HepG2 (cell line): ENCODE data around the gene VPS9D1. TPM values are rescaled to one million over a fixed set of nuclear protein-coding genes. Genes with fewer than 3 reads are reported as not detected.

ENCODE experiments used
- ATAC-seq: fragments of 200-7000 bp; cut with Tn5 transposase; 3 replicates; pipeline ENCODE4 v1.9.1; 2020; ENCODE audit warnings: mild to moderate bottlenecking, moderate library complexity
- BruUV-seq: library from RNA; stranded (reverse); fragments of 400-500 nt; replicated peaks from 2 replicates; lab custom pipeline; 2021; lab: Mats Ljungman, UMichigan
- CTCF ChIA-PET: fragments of 300-600 bp; formaldehyde crosslinking; extraction: SDS; loops from one replicate; lab custom pipeline; 2021; ENCODE audit warnings: low total read pairs, inconsistent platforms, low intra/inter-chr PET ratio; lab: Yijun Ruan, JAX
- POLR2A ChIA-PET: fragments of 350-600 bp; sonication (Branson Sonifier 250); formaldehyde crosslinking; loops from one replicate; lab custom pipeline; 2020; ENCODE audit warnings: antibody characterized with exemption, inconsistent platforms; lab: Yijun Ruan, JAX
- DNase-seq: peaks from one replicate; pipeline ENCODE4 v3.0.0-alpha.2; 2015; ENCODE audit warnings: low spot score
- FAIRE-seq: peaks from 3 replicates; lab custom pipeline; 2011; peaks lifted over from hg19 to GRCh38; lab: Jason Lieb, UNC
- H2AFZ ChIP-seq: one replicate; pipeline ENCODE4 v1.6.1; 2011; ENCODE audit warnings: low read length, inconsistent platforms
- H3K27ac ChIP-seq: fragments of 300-600 bp; 3 replicates; pipeline ENCODE4 v1.8.0; 2011; ENCODE audit warnings: mixed run types, mild to moderate bottlenecking, mixed read lengths, low read length, inconsistent platforms; ENCODE audit not compliant: insufficient read depth; ENCODE audit errors: extremely low read length
- H3K27me3 ChIP-seq, 2 experiments: fragments of 200-600 bp in 1 of 2; 2 replicates in 1 of 2; 3 replicates in 1 of 2; pipeline versions ENCODE4 v1.6.0 to v1.8.0; 2011; ENCODE audit warnings: low read length in 2 of 2, mild to moderate bottlenecking in 2 of 2, moderate library complexity in 2 of 2, inconsistent platforms in 1 of 2; ENCODE audit not compliant: insufficient read depth in 2 of 2, control insufficient read depth in 1 of 2
- H3K36me3 ChIP-seq, 2 experiments: fragments of 200-600 bp in 1 of 2; replicated peaks in 1 of 2; 2 replicates in 1 of 2; 3 replicates in 1 of 2; pipeline versions ENCODE4 v1.5.1 to v1.8.0; 2011; ENCODE audit warnings: low read length in 2 of 2, inconsistent platforms in 1 of 2; ENCODE audit not compliant: insufficient read depth in 2 of 2, control insufficient read depth in 1 of 2
- H3K4me1 ChIP-seq: 2 replicates; pipeline ENCODE4 v1.5.1; 2012; ENCODE audit warnings: low read length, inconsistent platforms; ENCODE audit not compliant: insufficient read depth
- H3K4me2 ChIP-seq: 2 replicates; pipeline ENCODE4 v1.6.0; 2011; ENCODE audit warnings: low read depth, low read length, inconsistent platforms
- H3K4me3 ChIP-seq, 3 experiments: fragments of 200-600 bp in 1 of 3; sonication (generic), shearing (Covaris generic) in 1 of 3; replicated peaks in 1 of 3; 2 replicates each; pipeline ENCODE4 v1.5.1; 2011 to 2016; ENCODE audit warnings: low read length in 3 of 3, inconsistent platforms in 2 of 3, low read depth in 2 of 3, mild to moderate bottlenecking in 2 of 3, control low read depth in 1 of 3, mixed read lengths in 1 of 3; ENCODE audit not compliant: insufficient read depth in 1 of 3
- H3K79me2 ChIP-seq: one replicate; pipeline ENCODE4 v1.6.1; 2011; ENCODE audit warnings: low read length, inconsistent platforms; ENCODE audit not compliant: insufficient read depth
- H3K9ac ChIP-seq: 2 replicates; pipeline ENCODE4 v1.6.0; 2011; ENCODE audit warnings: mild to moderate bottlenecking, low read depth, low read length, inconsistent platforms; ENCODE audit not compliant: insufficient read depth
- H3K9me3 ChIP-seq: 2 replicates; pipeline ENCODE4 v1.5.1; 2012; ENCODE audit warnings: mild to moderate bottlenecking, low read length
- H4K20me1 ChIP-seq: 2 replicates; pipeline ENCODE4 v1.6.0; 2011; ENCODE audit warnings: inconsistent platforms, mild to moderate bottlenecking, low read length, moderate library complexity; ENCODE audit not compliant: insufficient read depth
- AHR ChIP-seq: IDR thresholded peaks from 2 replicates; pipeline ENCODE4 v1.6.1; 2018; ENCODE audit warnings: missing genetic modification reagents, missing compliant biosample characterization
- JARID2 ChIP-seq: sonication (generic); formaldehyde crosslinking; IDR thresholded peaks from 2 replicates; pipeline ENCODE4 v1.8.1; 2023; ENCODE audit warnings: missing genetic modification reagents, inconsistent platforms; ENCODE audit not compliant: insufficient replicate concordance
- POGZ ChIP-seq: sonication (generic); formaldehyde crosslinking; IDR thresholded peaks from 2 replicates; pipeline ENCODE4 v1.4.0; 2020; ENCODE audit warnings: mild to moderate bottlenecking, missing genetic modification reagents
- SALL1 ChIP-seq: sonication (generic); formaldehyde crosslinking; IDR thresholded peaks from 2 replicates; pipeline ENCODE4 v1.8.0; 2022; ENCODE audit warnings: mild to moderate bottlenecking, missing genetic modification reagents
- ZBTB38 ChIP-seq: sonication (generic); formaldehyde crosslinking; IDR thresholded peaks from 2 replicates; pipeline ENCODE4 v1.5.1; 2020; ENCODE audit warnings: mild to moderate bottlenecking, missing genetic modification reagents
- ZNF687 ChIP-seq: sonication (generic); formaldehyde crosslinking; IDR thresholded peaks from 2 replicates; pipeline ENCODE4 v1.5.1; 2020; ENCODE audit warnings: mild to moderate bottlenecking, missing genetic modification reagents, moderate library complexity
- WGBS: methylation state at CpG from one replicate; pipeline ENCODE4 v1.1.6; 2017; ENCODE audit warnings: low lambda C conversion rate; 5-methylcytosine and 5-hydroxymethylcytosine counted together
- in situ Hi-C: cut with HindIII; loops from 2 replicates; pipeline ENCODE4 v1.10.0; 2017; ENCODE audit warnings: low pct_unique_long_range_greater_than_20kb; ENCODE audit not compliant: extremely low pct_ligation_motif_present
- intact Hi-C: fragments of 100-400 bp; cut with micrococcal nuclease; formaldehyde crosslinking; loops from one replicate; pipeline ENCODE4 v1.10.0; 2022; ENCODE audit not compliant: unreplicated experiment
- polyA plus RNA-seq, 8 experiments: library from polyadenylated mRNA; depleted of rRNA in 3 of 8; stranded (reverse) in 7 of 8; unstranded in 1 of 8; fragments of >200 nt; fragmentation: Illumina TruSeq in 4 of 8; extraction: Trizol in 4 of 8; gene quantifications; 2 replicates each; pipeline versions ENCODE4 v1.2.1 to v1.2.3, GENCODE V29; 2011 to 2016; ENCODE audit warnings: low read depth in 4 of 8, missing spikeins in 1 of 8, mixed read lengths in 1 of 8; ENCODE audit not compliant: insufficient read depth in 1 of 8
- total RNA-seq, 5 experiments: library from RNA; depleted of rRNA; stranded (reverse); fragments of >200 nt; fragmentation: Illumina TruSeq; extraction: Trizol; gene quantifications; 2 replicates each; pipeline ENCODE4 v1.2.3, GENCODE V29; 2016; ENCODE audit warnings: low read depth in 1 of 5

The VPS9D1 gene
- total and polyA plus RNA-seq, 2 of the 13 experiments (the other 11 are each of a cell fraction or from before 2014, with no cell fraction given), result 10.1 to 13.2 TPM

DNA sequence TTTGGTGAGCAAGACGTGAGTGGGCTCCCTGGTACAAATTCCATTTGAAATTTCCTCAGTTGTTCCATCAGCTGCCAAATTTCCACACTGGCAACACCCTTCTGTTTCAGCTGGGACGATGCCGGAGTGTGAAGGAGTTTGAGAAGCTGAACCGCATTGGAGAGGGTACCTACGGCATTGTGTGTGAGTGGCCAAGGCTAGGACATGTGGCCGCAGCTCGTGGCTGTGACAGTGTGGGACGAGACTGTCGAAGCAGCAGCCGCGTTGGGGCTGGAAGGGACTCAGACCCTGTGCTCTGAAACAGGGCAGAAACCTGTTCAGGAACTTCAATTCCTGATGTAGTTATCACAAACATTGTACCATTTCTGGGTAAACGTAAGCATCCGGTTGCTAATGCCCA, 31.6 kb downstream of the VPS9D1 start:
- H3K9ac ChIP-seq, result no peak overlapping the region
- DNase-seq, result no peak
- no peaks in the 10 kb centered on the region for H4K20me1 ChIP-seq
- in situ Hi-C loops, result no loop called here
- WGBS, result 95% methylated on average over 13 of the region's 13 CpGs
- no peak overlapping the region for H3K27ac ChIP-seq
- H3K4me2 ChIP-seq, result no peak overlapping the region
- CTCF ChIA-PET, result no interaction called here
- no peak overlapping the region for H3K4me3 ChIP-seq
- TF ChIP-seq JARID2 (peak; percentile 37), POGZ (no peak), ZBTB38 (0 out of 2 replicates have a peak, but pooled peaks have one; percentile 40), SALL1 (CRISPR knock-in tag) (peak; percentile 24; the same call in 1 of the 2 replicates), AHR (peak; percentile 24; the same call in 1 of the 2 replicates), ZNF687 (CRISPR knock-in tag) (peak; percentile 36)
- TF ChIP-seq, all 625 proteins: peak for 5
- peaks cover 15% of the 10 kb centered on the region for H3K9me3 ChIP-seq
- no TSS peak for BruUV-seq
- peaks cover 76% of the 10 kb centered on the region for H3K4me1 ChIP-seq
- intact Hi-C loops, result no loop called here
- no peak overlapping the region for H2AFZ ChIP-seq
- H3K27me3 ChIP-seq, result no peaks in the 10 kb centered on the region
- FAIRE-seq (no peak), ATAC-seq (no peak)
- no peaks in the 10 kb centered on the region for H3K36me3 ChIP-seq
- H3K79me2 ChIP-seq, result no peaks in the 10 kb centered on the region
- POLR2A ChIA-PET, result interaction anchor here (3.2 kb wide), 1 partner anchor 11 kb away, joined by 20 read pairs; no protein-coding TSS in a partner anchor
